Testis (tissue), 2 donors: ENCODE data around the gene CREBRF.

Source experiments
- POLR2A ChIP-seq: fragments of 450-650 bp; IDR thresholded peaks from one replicate; pipeline ENCODE4 v1.6.1; 2017; ENCODE audit warnings: antibody characterized with exemption, mild to moderate bottlenecking, moderate library complexity
- TF ChIP-seq, protein P1 (sequence below), 3 experiments: fragments of 450-650 bp in 2 of 3; fragments of 200-600 bp in 1 of 3; sonication (generic) in 1 of 3; IDR thresholded peaks; one replicate each; pipeline ENCODE4 v1.5.1; 2016 to 2019; ENCODE audit warnings: antibody characterized with exemption in 3 of 3, mild to moderate bottlenecking in 2 of 3, moderate library complexity in 1 of 3

DNA sequence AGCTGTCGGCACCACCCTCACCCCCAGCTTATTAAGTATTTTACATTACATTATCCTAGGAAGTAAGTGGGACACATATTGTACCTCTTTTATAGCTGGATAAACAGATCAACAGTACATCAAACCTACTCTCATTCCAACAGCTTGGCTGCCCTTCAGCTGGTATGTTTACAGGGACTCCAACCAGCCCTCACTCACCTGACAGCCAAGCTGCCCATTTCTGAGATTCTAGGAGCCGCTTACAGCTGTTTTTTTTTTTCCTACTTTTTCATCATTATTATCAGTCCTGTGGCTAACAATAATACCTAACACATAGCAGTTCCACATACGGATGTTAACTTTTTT, 13.4 kb upstream of the CREBRF start:
- no peak for TF ChIP-seq POLR2A
- TF ChIP-seq, protein P1, sequence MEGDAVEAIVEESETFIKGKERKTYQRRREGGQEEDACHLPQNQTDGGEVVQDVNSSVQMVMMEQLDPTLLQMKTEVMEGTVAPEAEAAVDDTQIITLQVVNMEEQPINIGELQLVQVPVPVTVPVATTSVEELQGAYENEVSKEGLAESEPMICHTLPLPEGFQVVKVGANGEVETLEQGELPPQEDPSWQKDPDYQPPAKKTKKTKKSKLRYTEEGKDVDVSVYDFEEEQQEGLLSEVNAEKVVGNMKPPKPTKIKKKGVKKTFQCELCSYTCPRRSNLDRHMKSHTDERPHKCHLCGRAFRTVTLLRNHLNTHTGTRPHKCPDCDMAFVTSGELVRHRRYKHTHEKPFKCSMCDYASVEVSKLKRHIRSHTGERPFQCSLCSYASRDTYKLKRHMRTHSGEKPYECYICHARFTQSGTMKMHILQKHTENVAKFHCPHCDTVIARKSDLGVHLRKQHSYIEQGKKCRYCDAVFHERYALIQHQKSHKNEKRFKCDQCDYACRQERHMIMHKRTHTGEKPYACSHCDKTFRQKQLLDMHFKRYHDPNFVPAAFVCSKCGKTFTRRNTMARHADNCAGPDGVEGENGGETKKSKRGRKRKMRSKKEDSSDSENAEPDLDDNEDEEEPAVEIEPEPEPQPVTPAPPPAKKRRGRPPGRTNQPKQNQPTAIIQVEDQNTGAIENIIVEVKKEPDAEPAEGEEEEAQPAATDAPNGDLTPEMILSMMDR (IDR thresholded peaks at IDR 0.05) = no peak
